Stimulated activated CD4-positive, alpha-beta T cell treated with anti-CD3 and anti-CD28 coated beads, Interleukin-2, amount 100 ng/mL, for 24 hours (primary cell): ENCODE data around the gene VPS35.
"Not testable (repeated sequence)": the region's sequence is repeated elsewhere in the genome, so short reads cannot be mapped to it uniquely, and the experiment has no call there.

ENCODE experiments used
- DNase-seq, 2 donors: peaks; one replicate each; pipeline ENCODE4 v3.0.0-alpha.2; 2020

The VPS35 gene

DNA sequence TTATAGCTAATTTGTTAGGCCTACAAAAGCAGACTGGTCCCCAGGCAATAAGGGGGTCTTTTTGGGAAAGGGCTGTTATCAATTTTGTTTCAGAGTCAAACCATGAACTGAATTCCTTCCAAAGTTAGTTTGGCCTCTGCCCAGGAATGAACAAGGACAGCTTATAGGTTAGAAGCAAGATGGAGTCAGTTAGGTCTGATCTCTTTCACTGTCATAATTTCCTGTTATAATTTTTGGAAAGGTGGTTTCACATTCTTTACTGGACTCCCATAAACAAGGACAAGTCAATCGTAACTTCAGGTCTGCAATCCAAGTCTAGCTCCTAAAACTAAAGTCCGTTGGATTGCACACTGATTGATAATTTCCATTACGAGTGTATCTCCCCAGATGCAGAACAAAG, 37.7 kb downstream of the VPS35 start:
- no peak for DNase-seq

DNA sequence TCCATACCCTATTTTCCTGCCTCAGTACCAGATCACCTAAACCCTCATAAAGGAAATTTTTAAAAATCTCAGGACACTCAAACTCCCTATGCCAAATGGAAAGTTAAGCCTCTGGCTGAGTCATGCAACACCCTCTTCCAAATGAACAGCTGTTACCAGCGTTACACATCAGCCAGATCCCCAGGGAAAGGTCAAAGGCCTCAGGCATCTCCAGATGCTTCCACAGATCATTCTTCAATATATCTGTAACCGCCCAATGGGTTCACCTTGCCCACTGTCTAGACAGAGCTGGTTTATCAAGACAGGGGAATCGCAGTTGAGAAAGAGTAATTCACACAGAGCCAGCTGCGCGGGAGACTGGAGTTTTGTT, 38.7 kb downstream of the VPS35 start:
- no peak for DNase-seq

DNA sequence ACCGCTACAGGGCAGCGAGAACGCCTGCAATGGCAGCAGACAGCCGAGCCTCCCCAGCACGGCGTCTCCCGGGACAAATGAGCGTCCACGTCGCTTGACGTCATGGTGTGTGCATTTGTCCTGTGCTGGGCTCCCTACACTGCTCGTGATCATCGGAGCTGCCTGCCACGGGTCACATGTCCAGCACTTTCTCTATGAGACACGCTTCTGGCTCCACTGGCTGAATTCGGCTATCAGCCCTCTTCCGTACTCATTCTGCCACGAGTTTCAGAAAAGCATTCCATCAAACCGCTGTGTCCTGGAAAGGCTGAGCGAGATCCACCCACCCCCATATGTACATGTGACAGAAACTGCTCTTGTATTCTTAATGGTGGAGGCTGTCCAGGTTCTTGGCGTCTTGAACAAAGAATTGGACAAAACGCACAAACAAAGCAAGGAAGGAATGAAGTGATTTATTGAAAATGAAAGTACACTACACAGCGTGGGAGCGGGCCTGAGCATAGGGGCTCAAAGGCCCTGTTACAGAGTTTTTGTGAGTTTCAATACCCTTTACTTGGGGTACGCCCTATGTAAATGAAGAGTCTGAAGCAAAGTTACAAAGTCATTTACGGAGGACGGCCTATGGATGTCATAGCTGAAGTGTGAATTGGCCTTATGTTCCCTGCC, 39.3 kb downstream of the VPS35 start:
- DNase-seq: no peak

DNA sequence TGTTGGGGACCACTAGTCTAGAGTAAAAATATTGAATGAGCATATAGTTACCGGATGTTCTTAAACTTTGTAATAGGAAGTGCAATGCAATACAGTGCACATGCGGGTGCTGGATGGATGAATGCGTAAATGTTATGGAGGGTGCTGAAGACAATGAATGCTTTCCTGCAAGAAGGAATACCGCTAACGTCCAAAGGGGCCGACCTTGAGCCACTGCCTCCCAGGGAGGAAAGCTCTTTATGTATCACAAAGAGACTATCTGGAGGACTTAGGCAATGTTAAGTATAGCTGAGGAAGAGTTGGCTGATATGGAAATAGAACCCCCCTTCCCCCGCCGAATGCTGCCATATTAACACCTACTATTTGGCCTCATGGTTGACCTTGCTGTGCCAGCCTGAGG, 40.3 kb downstream of the VPS35 start:
- no peak for DNase-seq

DNA sequence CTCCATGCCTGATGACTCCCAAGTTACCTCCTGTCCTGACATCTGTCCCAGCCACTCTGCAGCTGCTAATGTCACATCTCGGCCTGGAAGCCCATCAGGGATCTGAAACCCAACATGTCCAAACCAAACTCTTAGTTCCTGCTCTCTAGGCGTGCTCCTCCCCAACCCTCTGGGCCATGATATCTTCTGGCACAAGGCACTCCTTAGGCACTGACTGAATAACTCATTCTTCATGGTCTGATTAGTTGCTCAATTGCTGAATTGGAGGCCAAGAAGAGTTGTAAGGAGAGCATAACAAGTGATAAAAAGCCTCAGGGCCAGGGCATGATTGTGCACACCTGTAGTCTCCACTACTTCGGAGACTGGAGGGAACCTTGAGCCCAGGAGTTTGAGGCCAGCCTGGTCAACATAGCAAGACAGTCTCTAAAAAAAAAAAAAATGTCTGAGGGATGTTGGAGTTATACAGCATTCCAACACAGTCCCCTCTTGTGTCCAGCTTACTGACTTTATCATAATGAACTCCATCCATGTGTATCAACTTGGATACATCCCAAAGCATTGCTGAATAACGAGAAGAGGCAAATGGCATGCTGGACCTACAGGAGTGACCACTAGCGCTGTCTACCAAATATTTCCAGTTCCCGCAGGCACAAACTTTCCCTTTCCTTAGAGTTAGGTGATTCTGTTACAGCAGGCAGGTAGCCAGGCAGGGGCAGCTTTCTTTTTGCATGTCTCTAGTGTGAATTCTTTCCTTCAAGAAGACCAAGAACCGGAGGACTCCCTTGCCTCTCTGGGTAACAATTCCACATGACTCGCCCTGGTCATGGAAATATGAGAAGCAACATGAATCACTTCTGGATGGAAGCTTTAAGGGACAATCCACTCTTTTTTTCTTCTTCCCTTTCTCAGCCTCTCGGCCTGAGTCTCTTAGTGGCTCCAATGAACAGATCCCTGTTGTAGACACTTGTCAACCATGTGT, 49.7 kb downstream of the VPS35 start:
- no peak for DNase-seq

DNA sequence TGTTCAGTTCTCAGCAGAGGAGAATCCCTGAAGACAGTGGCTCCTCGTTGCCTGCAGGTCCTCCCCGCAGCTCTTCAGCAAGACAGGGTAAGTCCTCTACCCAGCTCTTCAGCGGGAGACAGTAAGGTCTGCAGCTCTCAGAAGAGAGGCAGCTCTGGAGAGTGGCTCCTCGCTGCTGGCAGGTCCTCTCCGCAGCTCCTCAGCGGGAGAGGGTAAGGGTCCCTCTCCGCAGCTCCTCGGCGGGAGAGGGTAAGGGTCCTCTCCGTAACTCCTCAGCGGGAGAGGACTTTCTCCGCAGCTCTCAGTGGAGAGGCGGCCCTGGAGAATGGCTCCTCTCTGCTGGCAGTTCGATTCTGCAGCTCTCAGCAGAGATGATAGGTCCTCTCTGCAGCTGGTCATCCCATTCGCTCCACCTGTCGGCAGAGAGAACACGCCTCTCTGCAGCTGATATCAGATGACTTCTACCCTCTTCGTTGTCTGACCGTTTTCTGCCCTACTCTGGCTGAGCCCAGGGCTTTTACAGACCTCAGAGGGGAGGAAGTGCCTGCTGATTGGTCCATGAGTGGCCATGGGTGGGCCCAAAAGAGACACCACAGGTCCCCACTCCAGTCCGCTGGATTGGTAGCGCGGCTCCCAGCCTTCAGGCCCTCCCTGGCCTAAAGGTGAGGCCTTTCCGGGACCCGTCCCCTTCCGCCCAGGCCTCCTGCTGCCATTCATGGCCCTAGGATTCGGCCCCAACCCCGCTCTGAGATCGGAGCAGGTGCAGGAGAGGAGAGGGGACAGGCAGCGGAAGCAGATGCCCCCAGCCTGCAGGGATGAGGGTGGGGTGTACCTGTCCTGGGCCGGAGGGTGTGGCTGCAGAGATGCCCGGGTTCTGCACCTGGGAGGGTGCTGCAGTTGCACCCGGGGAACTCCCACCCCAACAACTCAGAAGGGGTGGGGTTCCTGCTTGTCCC, 55.9 kb downstream of the VPS35 start:
- DNase-seq: no peak

DNA sequence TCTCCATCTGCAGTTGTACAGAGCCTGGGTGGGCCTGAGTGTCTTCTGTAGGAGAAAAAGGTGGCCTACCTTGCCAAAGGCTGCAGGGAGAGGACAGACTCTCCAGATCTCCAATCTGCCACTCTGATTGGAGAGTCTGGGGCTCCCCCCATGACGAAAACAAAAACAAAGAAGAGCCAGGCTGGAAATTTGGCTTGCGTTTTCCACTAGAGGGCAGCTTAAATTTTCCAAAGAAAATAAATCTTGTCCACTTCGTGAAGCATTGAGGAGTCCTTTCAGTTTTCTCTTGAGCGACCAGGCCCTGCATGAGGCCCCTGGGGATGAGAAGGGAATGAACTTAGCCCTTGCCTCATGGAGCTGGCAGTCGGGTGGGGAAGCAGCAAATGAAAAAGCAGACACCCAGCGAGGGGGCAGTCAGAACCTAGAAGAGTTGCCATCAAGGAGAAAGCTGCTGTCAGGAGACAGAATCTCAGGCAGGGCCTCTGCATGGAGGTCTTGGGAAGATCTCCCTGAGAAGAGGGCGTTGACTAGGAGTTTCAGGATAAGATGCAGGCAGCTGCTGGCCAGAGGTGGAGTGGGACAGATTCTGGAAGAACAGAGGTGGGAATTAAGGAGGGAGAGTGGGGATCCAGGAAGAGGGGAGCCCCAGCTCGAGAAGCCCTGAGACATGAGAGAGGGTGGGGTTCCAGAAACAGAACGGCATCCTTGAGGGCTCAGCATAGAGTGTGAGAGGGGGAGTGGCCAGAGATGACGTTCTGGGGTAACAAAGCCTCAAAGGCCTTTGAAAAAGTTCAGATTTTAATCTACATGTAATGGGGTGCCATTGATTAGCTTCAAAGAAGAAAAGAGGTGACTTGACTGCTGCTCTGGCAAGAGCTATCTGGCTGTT, 59.4 kb downstream of the VPS35 start:
- no peak for DNase-seq

DNA sequence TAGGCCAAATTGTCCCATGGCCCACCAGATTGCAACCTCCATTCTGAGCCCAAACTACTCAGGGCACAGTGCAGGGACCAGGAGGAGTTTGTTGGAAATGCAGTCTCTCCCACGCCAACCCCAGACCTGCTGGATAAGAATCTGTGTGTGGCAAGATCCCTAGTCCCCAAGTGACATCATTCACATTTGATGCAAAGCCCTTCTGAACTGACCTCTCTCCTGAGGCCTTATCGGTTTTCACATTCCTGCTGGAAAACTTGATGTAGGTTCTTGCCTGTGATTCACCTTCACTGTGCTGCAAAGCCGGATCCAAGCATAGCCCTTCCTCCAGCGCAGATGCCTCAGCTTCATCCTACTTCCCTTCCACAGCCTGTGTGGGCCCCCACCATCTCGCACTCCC, 61.2 kb downstream of the VPS35 start:
- no peak for DNase-seq

DNA sequence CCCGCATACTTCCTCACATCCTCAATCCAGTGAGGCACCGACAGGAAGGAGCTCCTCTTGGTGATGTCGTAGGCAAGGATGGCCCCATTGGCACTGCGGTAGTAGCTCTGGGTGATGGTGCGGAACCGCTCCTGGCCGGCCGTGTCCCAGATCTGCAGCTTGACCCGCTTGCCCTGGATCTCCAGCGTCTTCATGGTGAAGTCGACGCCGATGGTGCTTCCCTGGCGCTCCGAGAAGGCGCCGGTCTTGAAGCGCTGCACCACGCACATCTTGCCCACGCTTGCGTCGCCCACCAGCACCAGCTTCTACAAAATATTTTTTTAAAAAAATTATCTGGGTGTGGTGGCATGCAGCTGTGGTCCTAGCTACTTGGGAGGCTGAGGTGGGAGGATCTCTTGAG, 62.3 kb downstream of the VPS35 start:
- not testable (repeated sequence) for DNase-seq

DNA sequence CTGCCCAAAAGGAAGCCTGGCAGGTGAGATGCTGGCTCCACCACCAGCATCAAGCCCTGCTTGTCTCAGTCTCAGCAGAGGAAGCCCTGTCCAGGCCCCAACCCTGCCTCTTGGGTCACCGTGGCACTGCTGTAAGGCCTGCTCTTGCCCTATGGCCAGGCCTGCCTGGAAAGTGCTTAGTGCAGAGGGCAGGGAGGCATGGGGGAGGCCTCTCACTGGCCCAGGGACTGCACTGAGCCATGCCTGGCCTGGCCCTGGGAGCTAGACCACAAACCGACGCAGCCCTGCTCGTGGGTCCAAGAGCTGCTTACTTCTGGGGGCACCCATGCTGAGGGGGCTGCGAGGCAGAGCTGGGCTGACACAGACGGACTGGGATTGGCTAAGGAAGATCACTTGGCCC, 64.1 kb downstream of the VPS35 start:
- DNase-seq: not testable (repeated sequence)

DNA sequence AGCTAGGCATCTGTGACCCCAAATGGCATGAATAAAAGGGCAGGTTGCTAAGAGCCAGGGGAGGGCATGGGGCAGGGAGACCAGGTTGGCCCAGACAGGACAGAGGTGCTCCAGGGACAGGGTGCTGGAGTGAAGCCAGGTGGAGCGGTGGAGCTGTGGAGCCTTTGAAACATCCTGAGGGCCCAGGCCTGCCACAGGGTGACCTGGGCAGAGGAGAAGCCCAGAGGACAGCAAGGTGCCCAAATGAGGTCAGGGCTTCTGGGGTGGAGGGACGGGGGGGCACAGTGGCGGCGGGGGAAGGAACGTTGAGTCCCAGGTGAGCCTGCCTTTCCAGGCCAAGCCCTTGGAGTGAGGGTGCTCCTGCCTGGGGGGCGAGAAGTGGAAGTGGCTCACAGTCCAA, 65.3 kb downstream of the VPS35 start:
- DNase-seq: not testable (repeated sequence)

DNA sequence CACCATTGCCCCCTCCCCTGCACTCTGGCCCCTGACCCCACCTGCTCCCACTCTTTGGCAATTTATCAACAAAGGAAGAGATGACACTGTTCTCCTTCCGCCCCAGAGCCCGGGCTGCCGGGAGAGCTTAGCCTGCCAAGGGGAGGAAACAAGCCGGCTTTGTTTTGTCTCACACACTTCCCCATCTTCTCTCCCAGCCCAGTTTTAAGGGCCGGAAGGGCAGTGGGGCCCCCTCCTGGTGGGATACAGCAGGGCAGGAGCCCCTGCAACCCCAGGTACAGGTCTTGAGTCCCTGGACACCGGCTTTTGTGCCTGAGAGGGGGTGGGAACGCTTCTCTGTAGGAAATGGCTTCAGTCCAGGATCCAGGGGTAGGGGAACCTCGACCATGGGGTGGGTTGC, 65.7 kb downstream of the VPS35 start:
- DNase-seq: not testable (repeated sequence)

DNA sequence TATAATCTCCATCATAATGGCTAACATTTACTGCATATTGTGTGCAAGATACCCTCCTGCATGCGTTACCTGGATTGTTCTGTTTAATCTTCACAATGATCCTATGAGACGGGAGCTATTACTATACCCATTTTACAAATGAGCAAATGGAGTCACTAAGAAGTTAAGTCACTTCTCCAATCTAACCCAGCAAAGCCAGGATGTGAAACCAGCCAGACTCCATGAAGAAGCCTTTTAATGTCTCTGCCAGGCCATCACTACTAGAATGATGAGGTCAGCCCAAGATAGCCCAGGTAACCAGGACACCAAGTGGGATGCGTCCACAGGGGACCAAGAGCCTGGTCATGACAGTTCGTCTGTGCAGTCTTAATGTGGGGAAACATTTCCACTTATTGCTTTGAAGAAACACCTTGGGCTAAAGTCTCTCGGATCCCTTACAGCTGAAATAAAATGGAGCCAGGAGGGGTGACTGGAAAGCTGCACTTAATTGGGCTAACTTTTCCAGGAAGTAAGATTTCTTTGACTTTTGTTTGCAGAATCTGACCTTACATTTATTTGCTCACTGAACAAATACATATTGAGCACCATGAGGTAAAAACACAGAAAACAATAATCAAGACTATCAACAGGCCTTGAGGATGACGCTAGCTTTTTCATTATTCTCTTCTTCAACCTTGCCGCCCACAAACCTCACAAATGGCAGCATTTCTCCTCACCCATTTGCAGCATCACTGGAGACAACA, 66.9 kb downstream of the VPS35 start:
- DNase-seq: no peak

DNA sequence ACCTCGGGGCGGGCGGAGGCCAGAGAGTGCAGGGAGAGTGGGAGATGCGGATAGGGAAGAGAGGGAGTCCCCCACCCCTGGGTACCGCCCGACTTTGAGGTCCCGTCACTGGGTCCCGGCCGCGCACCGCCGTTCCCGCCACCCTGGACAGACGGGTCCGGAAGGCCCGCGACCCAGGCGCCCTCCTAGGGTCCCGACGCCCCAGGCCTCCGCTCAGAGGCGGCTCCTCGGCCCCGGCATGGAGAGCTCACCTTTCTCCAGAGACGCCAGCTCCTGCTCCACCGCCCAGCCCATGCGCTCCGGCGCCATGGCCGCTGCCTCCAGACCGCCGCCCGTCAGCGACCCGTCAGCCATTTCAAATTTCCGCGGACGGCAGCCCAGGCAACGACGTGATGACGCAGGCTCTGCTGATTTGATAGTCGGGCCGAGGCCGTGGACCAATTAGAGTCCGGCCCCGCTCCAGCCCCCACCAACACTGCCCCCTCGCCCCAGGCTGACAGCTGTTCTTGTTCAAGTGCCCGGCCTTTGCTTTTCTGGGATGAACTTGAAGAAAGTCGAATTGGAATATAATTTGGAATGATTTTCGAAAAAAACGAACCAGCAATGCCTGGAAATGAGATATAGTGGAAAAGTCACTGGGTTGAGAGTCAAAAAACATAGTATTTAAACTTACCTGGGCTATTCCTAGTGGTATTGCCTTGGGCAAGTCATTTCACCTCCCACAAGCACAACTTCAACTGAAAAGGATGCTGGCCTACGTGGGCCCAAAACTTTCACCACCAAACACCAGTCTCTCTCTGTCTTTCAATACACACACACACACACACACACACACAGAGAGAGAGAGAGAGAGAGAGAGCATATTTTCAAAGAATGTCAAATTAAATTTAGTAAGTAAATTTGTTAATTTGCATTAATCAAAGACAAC, 67.7 kb downstream of the VPS35 start, which contains the start of gene SHCBP1:
TSS of gene SHCBP1 (minus strand) at position 374 of the 928 bp plus-strand sequence. CDS start at position 354, 20 bp downstream.
- peak; percentile 74 to 86 for DNase-seq

DNA sequence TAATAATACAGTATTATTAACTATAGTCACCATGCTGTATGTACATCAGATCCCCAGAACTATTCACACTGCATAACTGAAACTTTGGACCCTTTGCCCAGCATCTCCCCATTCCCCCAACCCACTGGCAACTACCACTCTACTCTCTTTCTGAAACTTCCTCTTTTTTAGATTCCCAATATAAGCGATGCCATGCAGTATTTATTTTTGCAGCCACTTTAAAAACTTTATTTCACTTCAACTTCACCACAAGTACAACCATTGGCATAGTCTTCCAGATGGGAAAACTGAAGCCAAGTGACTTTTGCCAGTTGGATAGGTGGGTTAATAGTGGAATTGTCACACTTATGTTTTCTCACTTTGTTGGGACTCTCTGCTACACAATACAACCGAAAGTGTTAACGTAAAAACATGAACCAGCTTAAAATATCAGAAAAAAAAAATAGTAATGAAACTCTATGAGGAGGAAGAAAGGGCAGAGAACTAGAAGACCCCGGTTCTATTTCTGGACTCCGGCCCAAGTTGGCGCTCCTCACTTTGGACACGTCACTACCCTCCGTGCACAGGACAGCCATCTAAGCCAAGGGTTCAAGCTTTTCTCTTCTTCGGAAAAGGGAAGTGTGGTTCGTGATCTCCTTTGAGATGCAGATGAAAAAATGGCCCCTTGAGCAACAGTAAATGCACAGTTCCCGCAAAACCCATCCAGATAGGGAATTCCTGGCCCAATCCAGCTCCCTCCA, 68.5 kb downstream of the VPS35 start:
- DNase-seq: no peak

DNA sequence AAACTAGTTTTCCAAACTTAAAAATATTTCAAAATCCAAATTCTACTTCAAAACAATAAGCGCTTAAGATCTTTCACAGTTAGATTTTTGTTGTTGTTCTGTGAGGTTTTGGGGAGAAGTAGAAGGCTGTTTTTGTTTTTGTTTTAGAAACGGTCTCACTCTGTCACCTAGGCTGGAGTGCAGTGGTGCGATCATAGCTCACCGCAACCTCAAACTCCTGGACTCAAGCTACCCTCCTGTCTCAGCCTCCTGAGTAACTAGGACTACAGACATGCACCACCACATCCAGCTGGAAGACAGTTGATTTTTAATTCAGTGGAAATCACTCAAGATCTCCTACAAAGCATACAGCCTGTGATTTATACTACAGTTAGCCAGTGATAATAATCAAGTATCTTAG, 70.5 kb downstream of the VPS35 start:
- no peak for DNase-seq

DNA sequence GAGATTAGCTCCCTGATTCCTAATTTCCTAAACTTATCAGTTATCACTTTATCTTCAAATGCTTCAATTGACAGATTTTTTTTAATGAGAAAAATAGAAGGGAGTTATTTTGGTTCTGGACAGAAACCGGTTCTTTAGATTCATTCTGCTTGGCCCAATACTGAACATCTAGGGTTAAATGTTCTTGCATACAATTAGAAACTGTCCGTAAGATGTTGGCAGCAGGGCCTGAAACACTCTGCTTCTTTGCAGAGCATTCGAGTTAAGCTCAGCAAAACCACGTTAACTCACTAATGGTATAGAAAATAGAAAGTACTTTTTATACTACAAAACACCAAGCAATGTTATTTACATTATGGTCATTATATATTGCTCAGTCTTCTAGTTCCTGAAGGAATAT, 75.0 kb downstream of the VPS35 start:
- no peak for DNase-seq

DNA sequence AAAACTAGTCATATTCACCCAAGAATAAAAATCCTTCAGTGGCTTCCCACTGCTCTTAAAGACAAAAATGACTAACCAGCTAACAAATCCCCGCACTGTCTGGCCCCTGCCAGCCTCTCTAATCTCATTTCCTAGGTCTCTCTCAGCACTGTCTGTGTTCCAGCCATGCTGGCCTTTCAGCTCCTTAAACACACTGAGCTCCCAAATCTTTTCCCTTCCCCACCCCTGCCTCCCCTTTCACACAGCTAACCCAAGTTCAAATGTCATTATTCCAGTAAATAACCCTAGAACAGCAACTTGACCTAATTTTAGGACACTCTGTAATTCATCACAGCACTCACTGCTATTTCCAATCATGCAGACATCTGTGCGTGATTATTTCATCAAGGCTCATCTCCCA, 75.6 kb downstream of the VPS35 start:
- no peak for DNase-seq

DNA sequence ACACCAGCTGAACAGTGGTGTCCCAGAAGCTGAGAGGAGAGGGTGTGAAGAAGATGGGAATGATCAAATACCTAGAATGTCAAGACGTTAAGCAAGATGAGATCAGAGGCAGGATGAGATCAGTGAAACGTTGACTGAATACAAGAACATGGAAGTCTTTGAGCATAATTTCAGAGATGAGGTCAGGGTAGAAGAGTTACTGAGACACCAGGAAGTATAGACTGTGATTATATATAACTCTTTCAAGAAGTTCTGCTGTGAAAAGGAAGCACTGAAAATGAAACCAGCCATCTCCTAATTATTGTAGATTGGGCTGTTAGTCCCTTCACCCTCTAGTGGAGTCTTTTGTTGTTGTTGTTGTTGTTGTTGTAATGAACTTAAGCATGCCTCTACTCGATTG, 76.9 kb downstream of the VPS35 start:
- no peak for DNase-seq
